ENCODE measurements around the gene WFDC2.

GRCh38 chr20:45502561-45502960 is 33.0 kb downstream of the WFDC2 start:
- TF ChIP-seq OSR1 (CRISPR knock-in tag; IDR thresholded peaks at IDR 0.05) (no peak), ZNF8 (CRISPR knock-in tag; IDR thresholded peaks at IDR 0.05) (no peak), POU6F1 (CRISPR knock-in tag; IDR thresholded peaks at IDR 0.05; ENCODE audit: borderline replicate concordance, low read depth) (no peak), ARNTL (CRISPR knock-in tag; IDR thresholded peaks at IDR 0.05; ENCODE audit: borderline replicate concordance, low read depth) (no peak), RARB (CRISPR knock-in tag; IDR thresholded peaks at IDR 0.05) (no peak), CSDC2 (CRISPR knock-in tag; IDR thresholded peaks at IDR 0.05) (no peak)

Measured in SK-N-SH treated with all-trans-retinoic acid at 6 μM for 48 hours (cell line).